Measurements from ENCODE around the gene SRPRA.
"Not testable (repeated sequence)": the region's sequence is repeated elsewhere in the genome, so short reads cannot be mapped to it uniquely, and the experiment has no call there.

Gene SRPRA

DNA sequence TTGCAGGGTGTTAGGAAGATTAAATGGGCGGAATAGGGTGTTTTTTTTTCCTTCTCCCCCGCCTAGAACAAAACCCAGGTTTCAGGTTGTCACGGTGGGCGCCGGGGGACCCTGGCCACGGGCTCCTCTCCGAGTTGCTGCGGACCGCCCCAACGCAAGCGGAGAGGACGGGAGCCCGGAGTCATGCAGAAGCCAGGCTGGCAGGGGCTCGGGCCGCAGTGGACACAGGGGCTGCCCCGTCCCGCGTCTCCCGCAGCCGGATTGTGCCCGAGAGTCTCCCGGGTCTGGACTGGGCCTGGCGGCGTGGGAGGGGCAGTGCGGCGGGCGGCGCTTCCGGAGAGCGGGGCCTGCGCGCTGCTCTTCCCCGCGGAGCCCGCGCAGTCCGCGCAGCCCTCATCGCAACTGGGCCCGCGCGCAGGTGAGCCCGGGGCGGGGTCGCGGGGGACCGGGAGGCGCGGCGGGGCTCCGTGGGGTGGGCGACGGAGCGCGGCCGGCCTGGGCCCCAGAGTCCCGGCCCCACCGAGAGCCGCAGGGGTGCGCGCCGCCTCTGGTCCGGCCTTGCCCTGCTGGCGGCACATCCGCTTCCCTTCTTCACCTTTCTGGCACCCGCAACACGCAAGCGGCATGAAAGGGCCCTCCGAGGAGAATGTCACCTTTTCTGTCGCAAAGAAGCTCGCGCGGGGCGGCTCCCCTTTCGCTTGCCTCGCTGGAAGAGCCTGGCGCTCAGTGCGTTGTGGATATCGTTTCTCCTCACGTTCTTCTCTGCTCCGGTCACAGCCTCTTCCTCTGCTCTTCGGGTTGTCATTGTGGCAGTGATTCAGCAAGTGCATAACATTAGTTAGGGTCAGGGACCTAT lies 14.3 kb upstream of the SRPRA start, which contains the start of gene TIRAP:
Gene TIRAP (plus strand): TSS at position 358 of the 856 bp plus-strand sequence. CDS start 7,802 bp downstream, outside the sequence.
- peak; percentile 29 for DNase-seq (ENCODE audit: low read depth)

DNA sequence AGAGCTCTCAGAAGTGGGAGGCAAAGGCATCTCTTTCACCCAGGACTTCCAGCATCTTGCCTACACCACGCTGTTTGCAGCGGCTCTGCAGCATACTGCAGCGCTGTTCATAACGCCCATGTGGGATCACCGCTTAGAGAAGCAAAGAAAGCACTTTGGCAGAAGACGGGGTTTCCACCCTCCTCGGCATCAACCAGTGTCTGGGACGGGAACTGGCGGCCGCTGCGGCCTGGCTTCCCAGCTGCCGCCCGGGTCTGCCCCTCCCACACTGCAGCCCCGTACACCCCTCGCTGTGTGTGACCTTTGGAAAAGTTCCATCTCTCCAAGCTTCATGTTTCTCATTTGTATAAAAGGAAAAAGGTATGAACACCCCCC lies 13.7 kb upstream of the SRPRA start:
- DNase-seq (ENCODE audit: low read depth): peak; percentile 8

DNA sequence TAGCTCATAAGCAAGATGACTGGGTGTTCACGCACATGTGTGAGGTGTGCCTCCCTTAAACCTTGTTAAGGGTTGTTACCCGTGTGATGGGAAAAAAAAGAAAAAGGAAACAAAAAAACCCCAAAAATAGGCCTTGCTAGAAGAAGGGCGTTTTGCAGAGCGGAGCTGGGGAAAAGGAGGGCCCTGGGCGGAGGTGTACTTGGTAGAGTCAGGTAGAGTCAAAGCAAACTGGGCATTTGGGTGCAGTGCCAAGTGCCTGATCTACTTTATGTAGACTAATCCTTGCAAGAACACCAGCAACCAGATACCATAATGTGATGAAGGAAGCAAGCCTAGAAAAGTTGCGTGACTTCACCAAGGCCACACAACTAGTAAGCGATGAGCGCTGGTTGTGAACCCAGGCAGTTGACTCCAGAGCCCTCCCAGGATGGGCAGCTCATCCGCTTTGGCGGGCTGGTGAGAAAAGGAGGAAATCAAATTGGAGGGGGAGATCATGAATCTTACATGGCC lies 13.0 kb upstream of the SRPRA start:
- DNase-seq (ENCODE audit: low read depth): no peak

DNA sequence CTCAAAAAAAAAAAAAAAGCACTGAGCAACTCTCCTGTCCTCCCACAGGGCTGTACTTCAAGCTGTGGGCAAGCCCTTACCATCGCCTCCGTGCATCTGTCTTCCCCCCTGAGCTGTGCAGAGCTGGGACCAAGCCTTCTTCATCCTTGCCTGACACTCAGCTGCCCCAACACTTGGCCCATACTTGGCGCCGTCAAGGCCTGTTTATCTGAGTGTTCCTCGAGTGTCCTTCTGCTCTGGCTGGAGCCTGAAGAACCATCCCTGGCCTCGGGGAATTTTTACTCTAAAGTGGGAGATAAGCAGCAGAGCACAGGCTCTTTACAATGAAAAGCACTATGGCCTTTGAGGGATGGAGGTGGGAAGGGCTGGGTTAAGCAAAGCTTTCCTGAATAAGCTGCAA lies 12.6 kb upstream of the SRPRA start:
- no peak for DNase-seq (ENCODE audit: low read depth)

DNA sequence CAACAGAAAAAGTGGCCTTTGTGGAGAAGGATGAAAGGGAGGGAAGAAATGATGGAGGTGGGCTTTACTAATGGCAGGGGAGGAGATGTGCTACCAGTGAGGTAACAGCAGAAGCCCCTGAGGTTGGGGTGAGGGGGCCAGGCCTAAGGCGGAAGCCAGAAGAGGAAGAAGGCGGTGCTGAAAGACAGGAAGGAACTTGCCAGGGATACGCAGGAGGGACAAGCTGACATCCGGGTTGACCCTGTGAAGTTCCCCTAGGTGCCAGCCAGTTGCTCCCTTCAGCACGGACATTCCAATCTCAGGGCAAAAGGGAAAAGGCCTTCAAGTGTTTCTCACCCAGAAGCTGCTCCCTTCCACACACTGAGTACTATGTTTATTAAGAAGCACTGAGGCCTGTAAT lies 11.9 kb upstream of the SRPRA start:
- no peak for DNase-seq (ENCODE audit: low read depth)

DNA sequence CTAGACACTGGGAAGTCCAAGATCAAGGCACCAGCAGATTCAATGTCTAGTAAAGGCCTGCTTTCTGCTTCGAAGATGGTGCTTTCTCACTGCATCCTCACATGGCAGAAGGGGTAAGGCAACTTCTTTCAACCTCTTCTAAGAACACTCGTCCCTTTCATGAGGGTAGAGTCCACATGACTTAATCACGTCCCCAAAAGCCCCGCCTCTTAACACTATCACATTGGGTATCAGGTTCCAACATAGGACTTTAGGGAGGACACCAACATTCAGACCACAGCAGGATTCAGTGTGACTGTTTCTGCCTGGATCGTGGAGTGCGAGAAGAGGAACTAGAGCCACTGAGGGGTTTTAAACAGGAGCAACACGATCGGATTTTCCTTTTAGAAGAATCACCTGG lies 10.5 kb upstream of the SRPRA start:
- no peak for DNase-seq (ENCODE audit: low read depth)

DNA sequence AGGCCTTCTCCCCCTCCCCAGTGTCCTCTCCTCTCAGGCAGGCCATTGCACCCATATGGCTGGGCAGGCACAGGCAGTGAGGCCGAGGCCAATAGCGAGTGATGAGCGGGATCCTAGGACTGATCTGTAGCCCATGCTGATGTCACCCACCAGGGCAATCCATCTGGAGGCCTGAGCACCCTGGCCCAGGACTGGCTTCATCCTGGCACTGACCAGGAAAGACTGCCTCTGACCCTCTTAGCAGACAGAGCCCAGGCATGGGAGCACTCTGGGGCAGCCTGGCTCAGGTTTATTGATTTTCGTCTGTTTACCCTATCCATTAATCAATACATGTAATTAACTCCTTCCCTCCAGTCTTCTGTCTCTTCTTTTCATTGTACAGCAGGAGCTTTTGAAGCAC lies 9.1 kb upstream of the SRPRA start:
- DNase-seq (ENCODE audit: low read depth): no peak

DNA sequence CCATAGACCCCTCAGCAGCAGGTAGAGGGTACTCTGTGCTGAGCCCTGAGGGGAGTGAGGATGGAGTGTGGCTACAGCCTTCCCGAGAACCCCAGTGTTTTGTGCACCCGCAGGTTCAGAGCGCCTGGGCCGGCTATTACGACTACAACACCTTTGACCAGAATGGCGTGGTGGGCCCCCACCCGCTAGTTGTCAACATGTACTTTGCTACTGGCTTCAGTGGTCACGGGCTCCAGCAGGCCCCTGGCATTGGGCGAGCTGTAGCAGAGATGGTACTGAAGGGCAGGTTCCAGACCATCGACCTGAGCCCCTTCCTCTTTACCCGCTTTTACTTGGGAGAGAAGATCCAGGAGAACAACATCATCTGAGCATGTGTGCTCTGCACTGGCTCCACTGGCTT lies 8.6 kb upstream of the SRPRA start:
- DNase-seq (ENCODE audit: low read depth): no peak

DNA sequence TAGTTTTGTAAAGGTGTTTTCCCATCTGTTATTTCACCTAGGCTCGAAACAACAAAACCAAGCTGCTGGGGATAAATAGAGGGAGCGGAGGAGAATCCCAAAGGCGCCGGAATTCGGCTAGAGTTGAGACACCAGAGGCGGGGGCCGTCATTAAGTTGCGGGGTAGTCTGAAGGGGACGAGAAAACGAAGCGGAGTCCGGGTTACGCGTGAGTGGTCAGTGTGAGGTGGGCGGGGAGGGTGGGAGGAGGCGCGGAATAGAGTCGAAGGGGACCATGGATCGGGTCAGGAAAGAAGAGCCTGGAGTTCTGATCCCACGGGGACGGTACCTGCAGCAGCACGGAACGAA lies 361 bp downstream of the SRPRA start:
- no peak for DNase-seq (ENCODE audit: low read depth)

DNA sequence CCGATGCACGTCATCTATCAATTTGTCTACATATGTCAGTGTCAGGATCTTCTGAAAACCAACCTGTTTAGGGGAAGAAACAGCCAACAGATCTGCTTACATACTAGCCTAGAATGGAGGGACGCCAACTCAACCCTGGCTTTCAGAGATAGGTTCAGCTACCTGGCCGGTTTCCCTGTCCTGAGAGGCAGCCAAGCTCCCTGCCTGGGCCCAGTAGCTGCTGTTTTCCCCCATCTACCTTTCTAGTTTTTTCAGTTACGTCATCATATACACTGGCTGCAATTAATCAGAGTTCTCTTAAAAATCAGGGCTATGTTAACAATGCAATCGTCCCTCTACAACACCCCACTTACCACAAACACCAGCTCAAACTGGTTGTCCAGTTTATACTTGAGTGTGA lies 1.0 kb downstream of the SRPRA start:
- no peak for DNase-seq (ENCODE audit: low read depth)

DNA sequence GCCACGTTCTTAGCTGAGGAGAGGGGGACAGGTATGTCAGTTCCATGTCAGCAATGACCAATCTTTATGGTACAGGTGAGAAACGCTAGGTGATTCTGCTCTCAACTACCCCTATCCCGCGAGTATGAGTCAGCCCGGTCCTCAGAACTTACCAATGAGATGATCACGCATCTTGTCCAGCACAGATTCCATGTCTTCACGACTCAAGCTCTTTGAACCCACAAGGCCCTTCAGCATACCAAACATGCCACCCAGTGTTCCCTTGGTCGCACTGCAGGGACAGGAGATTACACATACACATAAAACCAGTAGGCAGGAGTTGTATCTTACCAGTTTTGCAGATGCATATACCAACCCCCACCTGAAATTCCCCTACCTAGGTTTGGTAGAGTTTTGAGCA lies 2.9 kb downstream of the SRPRA start:
- DNase-seq (ENCODE audit: low read depth): no peak

DNA sequence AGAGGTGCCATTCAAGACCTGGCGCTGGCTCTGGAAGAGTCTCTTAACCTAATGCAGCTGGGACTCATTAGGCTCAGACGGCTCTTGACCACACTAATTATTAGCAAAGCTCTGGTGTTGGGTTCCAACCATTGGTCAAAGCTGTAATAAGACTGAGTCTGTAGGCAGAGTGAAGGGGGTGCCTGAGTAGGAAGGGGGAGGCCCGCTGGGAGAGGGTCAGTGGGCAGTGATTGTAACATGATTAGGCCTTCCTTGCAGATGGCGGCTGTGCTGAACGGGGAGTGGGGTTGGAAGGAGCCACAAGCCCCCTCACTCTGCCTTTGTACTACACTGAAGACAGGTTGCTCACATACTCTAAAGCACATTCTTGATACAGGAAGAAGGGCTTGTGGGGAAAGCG lies 5.2 kb downstream of the SRPRA start:
- no peak for DNase-seq (ENCODE audit: low read depth)

DNA sequence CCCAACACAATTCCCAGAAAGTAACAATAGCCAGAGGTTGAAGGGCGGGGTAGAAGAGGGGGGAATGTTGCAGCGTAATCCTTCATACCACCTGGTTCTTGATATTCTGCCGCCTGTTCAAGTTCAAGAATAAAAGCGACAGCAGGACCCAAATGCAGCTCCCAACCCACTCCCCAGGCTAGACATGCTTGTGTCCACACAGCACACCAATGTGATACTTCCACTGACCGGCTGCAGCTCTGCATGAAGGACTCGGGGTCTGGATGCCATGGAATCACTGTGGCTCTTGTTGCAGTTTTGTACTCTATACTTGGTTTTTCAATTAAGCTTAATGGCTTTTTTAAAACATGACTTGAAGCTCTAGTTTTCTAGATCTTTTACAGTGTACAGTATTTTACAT lies 6.5 kb downstream of the SRPRA start:
- DNase-seq (ENCODE audit: low read depth): no peak

DNA sequence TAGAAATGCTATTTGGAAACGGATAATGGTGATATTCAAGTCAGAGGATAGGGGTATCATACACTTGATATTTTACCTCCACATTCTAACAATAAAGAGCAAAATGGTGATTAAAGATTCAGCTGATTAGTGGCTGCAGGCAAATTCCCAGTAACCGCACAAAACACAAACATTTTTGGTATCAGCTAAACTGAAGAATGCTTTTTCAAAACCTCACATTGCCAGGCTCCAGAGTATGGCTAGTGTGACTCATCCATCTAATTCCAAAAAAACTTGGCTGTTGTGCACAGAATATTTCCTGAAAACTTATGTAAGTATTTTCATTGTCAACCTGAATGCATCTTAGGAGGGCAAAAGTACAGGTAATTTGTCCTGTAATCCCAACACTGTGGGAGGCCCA lies 10.9 kb downstream of the SRPRA start:
- no peak for DNase-seq (ENCODE audit: low read depth)

DNA sequence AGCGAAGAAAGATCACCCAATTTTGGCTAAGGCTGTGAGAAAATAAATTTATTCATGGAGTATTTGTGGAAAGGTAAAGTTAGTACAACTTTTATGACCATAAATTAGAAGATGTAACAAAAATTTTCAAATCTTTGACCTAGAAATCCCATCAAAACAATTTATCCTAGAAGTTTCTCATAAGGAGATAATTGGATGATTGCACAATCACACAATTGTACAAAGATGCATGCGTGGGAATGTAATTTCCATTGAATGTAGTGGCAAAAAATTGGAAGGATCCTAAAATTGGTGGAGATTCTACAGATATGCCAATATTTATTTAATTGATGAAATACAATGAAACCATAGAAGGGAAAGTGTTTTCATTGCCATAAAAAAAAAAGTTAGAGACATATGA lies 11.6 kb downstream of the SRPRA start:
- no peak for DNase-seq (ENCODE audit: low read depth)

DNA sequence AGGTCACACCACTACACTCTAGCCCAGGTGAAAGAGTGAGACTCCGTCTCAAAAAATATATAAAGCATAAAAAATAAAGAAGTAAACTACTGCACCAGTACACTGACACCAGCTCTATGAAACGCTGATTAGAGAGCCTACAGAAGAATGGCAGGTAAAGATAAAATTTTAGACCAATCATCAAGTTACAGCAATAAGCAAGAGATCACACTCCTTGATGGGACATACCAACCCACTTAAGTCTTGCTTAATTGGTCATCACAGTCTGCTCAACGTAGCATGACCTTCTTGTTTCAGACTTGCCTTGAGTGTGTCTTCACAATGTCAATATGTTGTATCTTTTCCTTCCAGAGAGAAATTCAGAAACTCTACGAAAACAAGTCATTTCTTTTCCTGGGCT lies 12.5 kb downstream of the SRPRA start:
- DNase-seq (ENCODE audit: low read depth): no peak

DNA sequence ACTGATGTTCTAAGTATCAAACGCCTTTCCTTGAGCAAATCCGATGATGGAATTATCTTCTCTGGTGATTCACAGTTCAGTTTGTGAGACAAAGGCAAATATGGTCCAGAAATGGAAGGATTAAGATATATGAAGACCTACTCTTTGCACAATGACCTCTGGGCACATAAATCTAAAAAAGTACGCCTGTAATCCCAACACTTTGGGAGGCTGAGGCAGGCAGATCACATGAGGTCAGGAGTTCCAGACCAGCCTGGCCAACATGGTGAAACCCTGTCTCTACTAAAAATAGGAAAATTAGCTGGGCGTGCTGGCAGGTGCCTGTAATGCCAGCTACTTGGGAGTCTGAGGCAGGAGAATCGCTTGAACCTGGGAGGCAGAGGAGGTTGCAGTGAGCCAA lies 13.2 kb downstream of the SRPRA start:
- DNase-seq (ENCODE audit: low read depth): not testable (repeated sequence)

DNA sequence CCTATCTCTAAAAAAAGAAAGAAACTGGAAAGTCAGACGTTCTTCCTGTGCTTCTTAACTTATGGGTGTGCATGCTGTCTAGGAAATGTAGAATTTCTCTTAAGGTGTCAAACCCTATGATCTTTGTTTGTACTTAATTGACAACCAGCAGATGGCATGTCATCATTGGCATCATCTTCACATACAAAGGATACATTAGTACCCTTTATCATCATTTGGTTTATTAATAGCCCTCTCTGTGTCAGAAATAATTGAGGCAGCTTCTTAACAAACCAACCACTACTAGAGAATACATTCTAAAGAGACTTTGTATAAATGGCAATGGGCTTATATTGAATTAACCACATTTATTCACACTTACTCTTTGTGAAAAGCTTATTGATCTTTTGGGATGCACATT lies 13.9 kb downstream of the SRPRA start:
- DNase-seq (ENCODE audit: low read depth): no peak

DNA sequence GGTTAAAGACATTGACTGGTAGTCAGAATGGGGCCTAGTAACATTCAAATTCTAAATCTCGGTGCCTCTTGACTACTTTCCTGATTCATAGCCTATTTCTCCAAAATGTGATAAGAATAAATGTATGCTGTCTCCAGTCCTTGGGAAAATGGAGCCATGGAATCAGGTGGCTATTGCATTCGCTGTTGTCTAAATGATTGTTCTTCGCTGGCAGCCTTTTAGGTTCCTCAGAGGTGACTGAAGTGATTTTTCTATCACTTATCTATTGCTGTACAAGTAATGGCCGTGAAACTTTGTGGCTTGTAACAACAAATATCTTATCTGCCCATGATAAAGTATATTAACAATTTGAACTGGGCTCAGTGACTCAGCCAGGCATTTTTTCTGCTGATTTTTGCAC lies 15.4 kb downstream of the SRPRA start:
- no peak for DNase-seq (ENCODE audit: low read depth)

DNA sequence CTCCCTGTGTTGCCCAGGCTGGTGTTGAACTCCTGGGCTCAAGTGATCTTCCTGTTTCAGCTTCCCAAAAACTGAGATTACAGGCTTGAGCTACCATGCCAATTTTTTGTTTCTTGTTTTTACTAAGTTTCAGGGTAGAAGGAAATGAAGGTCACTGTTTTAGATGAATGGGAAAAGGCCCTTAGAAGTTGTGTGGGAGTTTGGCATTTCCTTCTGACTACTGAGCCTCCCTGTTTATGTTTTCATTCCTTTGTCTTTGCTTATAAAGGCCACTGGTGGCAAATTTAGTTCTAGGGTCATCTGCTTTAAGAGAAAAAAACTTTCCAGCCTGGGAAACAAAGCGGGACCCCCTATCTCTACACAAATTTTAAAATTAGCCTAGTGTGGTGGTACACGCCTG lies 22.1 kb downstream of the SRPRA start:
- no peak for DNase-seq (ENCODE audit: low read depth)

DNA sequence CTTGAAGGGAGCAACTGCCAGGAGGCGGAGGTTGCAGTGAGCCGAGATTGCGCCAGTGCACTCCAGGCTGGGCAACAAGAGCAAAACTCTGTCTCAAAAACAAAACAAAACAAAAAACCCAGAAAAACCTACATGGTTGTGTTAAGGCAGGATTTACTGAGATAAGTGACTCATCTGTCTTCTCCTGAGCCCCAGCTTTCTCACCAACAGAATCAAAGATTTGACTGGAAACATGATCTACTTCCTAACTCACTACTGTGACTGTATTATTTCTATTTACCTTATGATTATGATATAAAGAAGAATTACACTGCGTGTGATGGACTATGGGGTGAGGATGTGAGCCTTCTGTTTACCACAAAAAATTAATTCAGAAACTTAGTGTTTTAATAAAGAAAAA lies 35.3 kb downstream of the SRPRA start:
- no peak for DNase-seq (ENCODE audit: low read depth)

DNA sequence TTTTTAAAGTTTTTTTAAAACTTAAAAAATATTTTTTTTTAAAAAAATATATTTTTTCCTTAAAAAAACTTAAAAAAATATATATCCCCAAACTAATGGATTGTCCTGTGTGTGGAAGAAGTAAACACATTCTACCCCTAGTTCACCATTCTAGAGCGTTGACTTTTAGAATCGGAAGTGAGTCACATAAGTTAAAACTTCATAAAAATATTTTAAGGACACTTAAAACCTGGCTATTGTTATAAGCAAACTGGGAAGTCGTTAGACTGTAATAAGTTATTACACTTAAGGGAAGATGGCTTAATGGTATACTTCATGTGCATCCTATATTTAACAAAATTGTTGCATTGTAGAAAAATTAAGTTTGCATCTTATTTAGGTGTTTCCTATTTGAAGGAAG lies 36.0 kb downstream of the SRPRA start:
- no peak for DNase-seq (ENCODE audit: low read depth)

DNA sequence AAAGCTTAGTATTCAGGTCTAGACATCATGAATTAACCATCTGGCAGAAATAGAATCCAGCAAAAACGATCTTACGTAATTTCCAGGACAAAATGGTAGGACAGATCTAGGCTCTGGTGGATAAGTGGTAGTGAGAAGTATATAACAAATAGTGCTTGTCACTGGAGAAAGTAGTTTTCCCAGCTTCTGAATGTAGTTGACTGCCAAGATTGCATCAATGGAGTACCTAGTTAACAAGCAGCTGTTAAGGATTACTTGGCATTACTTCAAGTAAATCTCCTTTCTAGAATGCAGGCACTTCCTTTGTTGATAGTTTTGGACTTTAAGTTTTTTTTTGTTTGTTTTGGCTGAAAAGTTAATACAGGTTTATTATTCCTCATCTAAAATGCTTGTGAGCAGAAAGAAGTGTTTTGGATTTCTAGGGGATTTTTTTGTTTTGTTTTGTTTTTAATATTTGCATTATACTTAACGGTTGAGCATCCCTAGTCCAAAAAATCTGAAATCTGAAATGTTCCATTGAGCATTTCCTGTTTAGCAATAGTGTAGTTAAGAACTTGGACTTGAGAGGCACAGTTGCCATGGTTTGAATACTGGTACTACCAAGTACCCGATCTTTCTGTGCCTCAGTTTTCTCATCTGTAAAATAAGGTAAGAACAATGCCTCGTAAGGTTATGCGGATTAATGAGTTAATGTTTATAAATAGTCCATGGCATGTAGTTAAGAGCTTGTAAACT lies 36.8 kb downstream of the SRPRA start:
- DNase-seq (ENCODE audit: low read depth): no peak

All from stimulated activated CD8-positive, alpha-beta memory T cell treated with anti-CD3 and anti-CD28 coated beads, Interleukin-12 subunit alpha, Interleukin-12 subunit beta, amount 100 ng/mL, for 4 hours (primary cell).